Epidermal melanocyte (primary cell): ENCODE measurements around the gene SOX15.

ENCODE experiments used
- DNase-seq: peaks from one replicate; pipeline ENCODE4 v3.0.0; 2011; ENCODE audit warnings: low spot score; ENCODE audit not compliant: insufficient read length

Gene SOX15

GRCh38 chr17:7577327-7578199 is 12.3 kb downstream of the SOX15 start:
- no peak for DNase-seq

- no peak for DNase-seq
Measured at GRCh38 chr17:7576432-7576937, 13.4 kb downstream of the SOX15 start.

- DNase-seq: no peak
Measured at GRCh38 chr17:7575959-7576358, 13.9 kb downstream of the SOX15 start.

DNA sequence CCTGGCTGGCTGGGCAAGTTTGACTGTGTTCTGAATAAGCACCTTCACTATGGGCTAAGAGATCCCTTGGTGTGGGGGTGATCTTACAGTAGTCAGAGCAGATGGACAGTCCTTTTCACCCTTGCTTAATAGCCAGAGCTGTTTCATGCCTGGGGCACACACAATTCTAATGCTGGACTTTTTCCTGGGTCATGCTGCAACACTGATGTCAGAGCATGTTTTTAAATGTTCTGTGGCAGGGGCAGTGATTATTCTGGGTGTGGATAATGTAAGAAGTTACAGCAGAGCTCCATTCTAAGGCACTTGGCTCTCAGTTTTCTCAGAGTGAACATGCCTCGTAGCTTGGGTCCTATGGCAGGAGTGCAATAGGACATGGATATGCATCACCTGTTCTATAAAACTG is 14.4 kb downstream of the SOX15 start:
- DNase-seq: no peak

GRCh38 chr17:7574176-7574953 is 15.5 kb downstream of the SOX15 start:
- no peak for DNase-seq

DNA sequence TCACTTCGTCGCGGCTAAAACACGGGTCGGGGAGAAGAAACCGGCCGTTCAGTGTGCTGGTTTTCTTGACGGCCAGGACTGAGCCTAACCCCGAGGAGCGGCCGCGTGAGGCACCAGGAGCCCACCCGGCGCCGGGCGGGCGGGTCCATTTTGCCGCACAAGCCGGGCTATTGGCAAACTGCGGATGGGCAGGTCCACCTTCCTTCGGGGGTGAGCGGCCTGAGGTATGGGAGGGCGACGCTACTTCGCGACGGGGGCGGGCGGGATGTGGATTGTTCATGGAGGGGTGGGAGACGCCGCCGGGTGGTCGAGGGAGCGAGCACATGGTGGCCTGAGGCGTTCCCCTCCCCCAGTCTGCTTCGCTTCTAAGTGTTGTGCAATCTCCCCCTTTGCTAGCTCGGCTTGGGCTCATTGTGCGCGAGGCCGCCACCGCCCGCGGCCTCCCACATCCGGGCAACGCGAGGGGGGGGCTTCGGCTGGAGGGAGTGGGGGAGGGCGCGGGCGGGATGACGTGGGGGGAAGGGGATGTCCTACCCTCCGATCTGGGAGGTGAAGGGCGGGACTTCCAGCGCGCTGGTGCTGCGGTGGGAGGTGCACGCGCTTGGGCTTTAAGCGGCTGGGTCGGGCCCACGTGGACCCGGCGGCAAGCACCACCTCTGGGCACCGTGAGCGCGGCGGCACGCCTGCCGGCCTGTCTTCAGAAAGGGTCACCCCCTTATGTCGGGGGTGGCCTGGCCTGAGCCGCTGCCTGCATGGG is 16.4 kb downstream of the SOX15 start:
- peak; percentile 94 for DNase-seq

GRCh38 chr17:7572588-7573323 is 17.1 kb downstream of the SOX15 start:
- no peak for DNase-seq

GRCh38 chr17:7572338-7572587 is 17.6 kb downstream of the SOX15 start:
- peak; percentile 98 for DNase-seq

DNA sequence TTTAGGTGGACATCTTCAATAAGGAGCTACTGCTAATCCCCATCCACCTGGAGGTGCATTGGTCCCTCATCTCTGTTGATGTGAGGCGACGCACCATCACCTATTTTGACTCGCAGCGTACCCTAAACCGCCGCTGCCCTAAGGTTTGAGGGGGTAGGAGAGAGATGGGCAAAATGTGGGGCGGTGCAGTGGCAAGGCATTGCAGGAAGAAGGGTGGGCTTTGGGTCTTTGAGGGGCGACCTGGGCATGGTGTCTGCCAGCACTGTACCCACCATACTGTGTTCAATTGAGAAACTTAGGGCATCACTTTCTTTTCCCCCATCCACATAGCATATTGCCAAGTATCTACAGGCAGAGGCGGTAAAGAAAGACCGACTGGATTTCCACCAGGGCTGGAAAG is 19.5 kb downstream of the SOX15 start:
- DNase-seq: no peak

DNA sequence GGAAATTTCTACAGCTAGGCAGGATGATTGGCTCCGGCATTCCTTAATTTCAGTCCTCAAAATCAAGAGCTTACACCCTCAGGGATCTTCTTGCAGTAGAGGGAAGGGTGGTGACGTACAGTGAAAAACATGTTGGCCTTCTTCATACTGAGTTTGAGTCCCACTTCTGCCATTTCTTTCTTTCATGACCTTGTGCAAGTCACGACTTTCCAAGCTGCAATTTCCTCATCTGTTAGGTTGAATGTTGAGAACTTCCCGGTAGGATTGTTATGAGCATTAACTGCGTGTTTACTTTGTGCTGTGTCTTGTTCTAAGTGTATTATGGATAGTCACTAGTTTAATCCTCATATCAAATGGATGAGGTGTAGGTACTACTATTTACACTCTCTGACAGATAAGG is 20.3 kb downstream of the SOX15 start:
- no peak for DNase-seq

DNA sequence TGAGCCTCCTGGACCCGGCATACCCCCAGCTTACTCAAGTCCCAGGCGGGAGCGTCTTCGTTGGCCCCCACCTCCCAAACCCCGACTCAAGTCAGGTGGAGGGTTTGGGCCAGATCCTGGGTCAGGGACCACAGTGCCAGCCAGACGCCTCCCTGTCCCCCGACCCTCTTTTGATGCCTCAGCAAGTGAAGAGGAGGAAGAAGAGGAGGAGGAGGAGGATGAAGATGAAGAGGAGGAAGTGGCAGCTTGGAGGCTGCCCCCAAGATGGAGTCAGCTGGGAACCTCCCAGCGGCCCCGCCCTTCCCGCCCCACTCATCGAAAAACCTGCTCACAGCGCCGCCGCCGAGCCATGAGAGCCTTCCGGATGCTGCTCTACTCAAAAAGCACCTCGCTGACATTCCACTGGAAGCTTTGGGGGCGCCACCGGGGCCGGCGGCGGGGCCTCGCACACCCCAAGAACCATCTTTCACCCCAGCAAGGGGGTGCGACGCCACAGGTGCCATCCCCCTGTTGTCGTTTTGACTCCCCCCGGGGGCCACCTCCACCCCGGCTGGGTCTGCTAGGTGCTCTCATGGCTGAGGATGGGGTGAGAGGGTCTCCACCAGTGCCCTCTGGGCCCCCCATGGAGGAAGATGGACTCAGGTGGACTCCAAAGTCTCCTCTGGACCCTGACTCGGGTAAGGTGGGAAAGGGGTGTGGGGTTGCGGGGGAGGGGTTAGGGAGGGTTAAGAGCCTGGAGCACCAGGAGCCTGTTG is 26.6 kb downstream of the SOX15 start:
- no peak for DNase-seq

GRCh38 chr17:7562208-7562605 is 27.7 kb downstream of the SOX15 start:
- no peak for DNase-seq

GRCh38 chr17:7561589-7562207 is 28.2 kb downstream of the SOX15 start, which contains the start of gene SENP3:
SENP3 (plus strand) TSS chr17:7561919; CDS start chr17:7563077, 1,158 bp downstream.
- DNase-seq: peak; percentile 97

- peak; percentile 91 for DNase-seq
Measured at GRCh38 chr17:7561028-7561575, 28.8 kb downstream of the SOX15 start.

- no peak for DNase-seq
Measured at GRCh38 chr17:7560172-7561027, 29.5 kb downstream of the SOX15 start.

DNA sequence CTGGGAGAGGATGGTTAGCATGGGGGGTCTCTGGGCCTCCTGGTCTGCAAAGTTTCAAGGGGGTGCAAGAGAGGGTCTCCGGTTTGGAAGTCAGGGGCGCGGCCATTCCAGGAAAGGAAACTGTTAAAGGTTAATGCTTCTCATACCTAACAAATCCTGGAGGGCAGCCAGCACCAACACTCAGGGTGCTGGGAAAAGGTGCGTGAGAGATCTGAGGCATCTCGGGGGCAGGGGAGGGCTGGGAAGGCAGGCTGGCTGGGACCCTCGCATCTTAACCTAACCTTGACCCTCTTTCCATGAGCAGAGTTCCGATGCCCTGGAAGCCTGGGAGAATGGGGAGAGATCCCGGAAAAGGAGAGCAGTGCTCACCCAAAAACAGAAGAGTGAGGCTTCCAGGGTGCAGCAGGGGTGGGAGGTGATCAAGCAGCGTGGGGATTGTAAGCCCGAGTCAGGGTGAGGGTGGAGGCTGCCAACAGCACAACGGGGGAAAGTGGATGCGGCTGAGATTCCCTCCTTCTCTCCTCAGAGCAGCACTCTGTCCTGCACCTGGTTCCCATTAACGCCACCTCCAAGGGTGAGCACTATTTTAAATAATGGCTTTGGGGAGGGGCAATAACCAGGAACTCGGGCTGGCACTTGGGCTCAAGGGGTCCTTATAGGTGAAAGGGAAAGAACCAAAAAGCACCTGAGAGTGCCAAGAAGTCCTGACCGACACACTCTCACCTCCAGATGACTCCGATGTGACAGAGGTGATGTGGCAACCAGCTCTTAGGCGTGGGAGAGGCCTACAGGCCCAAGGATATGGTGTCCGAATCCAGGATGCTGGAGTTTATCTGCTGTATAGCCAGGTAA is 30.3 kb downstream of the SOX15 start:
- no peak for DNase-seq

- DNase-seq: no peak
Measured at GRCh38 chr17:7558544-7559319, 31.2 kb downstream of the SOX15 start, which contains the start of gene TNFSF13. TNFSF13 (plus strand) TSS chr17:7558750; CDS start chr17:7559040, 290 bp downstream.
